Globus pallidus (tissue), 1 donor: ENCODE data around the gene AATK.
"Not testable (repeated sequence)": the region's sequence is repeated elsewhere in the genome, so short reads cannot be mapped to it uniquely, and the experiment has no call there.

ENCODE experiments used
- DNase-seq: peaks from one replicate; pipeline ENCODE4 v3.0.0-alpha.2; 2015; ENCODE audit warnings: low spot score

AATK gene

DNA sequence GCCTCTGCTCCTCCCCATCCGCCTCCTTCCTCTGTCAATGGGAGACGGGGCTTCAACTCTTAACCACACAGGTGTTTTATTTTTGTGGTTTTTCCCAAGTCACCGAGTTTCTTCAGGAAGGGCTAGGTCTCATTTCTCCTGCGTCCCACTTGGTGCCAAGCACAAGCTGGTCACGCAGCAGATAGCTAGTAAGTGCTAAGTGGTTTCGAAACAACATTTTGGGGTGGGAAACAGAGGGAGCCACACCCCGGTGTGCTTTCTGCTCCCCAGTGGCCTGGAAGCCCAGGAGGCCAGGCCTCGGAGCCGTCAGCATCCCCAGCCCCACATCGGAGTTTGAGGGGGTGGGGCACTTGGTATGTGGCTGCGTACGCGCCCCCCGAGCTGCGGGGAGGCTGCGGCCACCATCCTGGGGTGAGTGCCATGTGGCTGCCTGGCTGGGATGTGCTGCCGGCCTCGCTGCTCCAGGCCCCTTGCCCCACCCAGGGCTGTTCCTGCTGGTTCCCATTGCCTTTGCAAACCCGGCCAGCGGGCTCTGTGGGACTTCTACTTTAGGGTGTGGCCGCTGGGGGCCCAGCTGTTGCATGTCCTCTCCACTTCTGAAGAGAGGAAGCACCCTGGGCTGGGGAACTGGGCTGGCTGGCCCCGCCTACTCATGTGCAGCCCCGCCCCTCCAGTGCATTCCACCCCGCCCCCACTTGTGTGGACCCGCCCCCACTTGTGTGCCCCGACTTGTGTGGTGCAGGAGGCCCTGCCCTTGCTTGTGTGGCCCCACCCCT, 75.5 kb downstream of the AATK start:
- DNase-seq, result no peak

DNA sequence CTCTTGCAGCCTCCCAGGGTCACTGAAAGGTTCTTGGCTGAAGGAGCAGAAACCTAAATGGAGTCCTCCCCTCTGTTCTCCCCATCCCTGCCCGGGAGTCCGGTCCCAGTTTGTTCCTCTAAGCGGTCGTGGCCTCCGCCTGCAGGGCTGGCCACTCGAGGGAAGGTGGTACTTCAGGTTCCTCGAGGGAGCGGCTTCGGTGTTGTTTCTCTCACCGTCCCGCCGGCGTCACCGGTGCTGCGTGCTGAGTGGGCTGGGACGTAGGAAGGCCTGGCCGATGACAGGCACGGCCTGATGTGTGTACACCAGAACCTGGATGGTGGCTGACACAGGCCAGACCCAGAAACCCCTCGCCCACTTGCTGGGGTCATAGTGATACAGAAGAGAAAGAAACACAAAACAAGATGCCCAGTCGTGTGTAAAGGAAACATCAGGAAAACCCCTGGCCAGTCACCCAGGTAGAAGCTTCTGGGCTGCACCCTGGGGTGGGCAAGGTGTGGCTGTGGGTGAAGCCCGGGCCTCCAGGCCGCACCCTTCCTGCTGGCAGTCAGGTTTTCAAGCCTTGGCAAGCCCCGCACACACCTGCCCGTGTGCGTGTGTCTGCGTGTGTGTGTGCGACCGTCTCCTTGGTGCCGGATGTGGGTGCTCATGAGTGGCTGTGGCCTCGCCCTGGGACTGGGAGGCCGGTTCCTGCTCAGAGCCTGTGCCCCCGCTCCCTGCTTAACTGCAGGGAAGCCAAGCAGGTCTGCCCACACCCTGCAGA, 79.1 kb downstream of the AATK start:
- DNase-seq, result no peak

DNA sequence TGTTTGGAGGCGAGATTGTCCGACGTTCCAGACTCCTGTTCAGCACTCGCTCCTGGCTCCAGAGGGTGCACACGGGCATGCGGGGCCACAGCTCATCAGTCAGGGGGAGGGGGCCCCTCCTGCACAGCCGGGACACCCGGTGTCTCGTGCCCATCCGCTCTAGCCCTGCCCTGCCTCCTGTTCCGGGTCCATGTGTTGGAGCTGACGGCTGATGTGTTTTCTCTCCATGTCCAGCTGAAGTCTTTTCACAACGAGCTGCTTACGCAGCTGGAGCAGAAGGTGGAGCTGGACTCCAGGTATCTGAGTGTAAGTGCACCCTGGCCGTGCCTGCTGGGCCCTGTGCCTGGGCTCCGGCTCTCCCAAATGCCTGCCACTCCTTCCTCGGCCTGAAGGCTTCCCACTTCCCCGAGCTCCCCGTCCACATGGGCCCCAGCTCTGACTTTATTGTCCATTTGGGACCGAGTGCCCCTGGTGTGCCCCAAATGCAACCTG, 80.6 kb downstream of the AATK start:
- no peak for DNase-seq

DNA sequence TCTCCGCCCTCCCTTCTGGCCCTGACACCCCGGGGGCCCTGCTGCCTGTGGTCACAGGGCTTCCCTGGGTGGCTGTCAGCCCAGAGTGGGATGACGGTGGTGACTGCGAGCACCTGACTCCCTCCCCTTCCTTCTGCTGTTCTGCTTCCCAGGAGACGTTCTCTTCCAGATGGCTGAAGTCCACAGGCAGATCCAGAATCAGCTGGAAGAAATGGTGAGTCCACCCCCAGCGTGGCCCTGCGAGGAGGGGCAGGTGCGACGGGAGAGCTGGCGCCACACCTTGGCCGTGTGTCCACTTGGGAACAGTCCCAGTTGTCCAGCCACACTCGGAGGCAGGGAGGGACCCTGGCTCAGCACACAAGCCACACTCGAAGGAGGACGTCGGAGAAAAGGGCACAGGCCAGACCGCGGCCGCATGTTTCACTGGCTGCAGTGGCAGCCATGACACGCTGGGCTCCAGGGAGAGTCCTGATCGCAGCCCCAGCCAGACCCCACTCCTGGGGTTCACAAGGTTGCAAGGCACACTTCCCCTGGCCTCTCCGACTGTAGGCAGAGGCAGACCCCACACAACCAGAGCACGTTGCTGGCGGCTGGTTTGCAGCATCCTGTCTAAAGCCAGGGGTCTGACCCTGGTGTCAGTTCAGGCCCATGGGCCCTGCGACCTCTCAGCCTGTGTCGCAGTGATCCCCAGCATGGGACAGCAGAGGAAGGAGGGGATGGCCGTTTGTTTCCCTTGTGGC, 81.2 kb downstream of the AATK start:
- DNase-seq, result peak; percentile 67

DNA sequence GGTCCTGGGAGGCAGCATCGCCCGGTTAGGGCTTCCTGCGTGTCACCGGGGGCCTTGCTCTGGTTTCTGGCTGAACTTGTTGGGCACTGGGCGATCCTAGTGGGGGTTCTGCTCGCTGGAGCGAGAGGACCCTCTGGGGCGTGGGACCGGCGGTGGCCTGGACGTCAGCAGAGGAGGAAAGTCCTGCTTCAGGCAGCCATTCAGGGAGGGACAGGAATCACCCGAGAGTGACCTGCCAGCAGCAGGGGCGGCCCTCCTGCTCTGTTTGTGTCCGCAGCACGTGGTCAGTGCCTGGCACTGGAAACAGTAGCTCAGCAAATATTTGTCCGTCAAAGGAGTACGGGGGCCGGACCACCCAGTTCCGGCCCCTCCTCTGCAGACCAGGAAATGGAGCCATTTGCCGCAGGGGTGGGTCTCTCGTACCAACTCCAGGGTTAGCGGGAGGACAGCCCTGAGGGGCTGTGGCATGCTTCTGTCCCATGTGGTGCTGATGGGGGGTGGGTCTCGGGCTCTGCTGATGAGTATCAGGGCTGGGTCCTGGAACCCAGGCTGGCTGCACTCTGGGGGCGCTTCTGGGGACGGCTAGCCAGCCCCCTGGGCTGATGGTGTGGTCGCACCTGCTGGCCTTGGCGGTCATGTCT, 82.8 kb downstream of the AATK start:
- DNase-seq, result no peak

DNA sequence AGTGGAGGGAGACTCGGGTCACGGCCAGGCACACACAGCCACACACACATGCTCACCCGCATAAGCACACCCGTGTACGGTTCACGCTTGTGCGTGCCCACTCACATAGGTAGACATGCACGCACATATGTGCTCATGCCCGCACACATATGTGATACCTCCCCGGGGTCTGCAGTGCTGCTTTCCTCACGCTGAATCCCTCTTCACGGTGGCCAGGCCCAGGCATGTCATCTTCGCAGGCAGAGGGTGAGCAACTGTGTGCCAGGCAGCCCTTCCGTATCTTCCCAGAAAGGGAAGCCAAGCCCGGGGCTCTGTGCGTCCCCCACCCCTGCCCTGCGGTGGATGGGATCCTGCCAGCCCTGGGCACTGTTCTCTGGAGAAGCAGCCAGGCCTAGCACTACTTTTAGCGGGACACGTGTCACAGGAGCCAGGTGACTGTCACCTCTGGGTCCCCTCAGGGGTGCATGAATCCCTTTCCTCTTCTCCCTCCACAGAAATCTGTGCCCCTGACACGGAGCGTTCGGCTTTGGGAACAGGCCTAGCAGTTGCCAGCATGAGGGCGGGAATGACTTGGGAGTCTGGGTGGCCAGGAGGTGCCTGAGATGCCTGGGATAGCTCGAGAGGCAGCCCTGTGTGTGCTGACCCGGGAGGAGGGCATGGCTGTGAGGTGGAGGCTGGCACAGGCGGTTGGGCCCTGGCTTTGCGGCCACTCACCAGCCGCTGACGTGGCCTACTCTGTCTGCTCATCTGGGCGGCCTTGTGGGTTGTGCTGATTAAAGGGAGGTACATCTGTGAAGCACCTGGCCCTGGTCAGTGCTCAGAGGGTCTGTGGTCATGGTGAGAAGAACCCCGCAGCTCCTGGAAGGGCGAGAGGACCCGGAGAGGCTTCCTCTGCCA, 83.6 kb downstream of the AATK start:
- no peak for DNase-seq

DNA sequence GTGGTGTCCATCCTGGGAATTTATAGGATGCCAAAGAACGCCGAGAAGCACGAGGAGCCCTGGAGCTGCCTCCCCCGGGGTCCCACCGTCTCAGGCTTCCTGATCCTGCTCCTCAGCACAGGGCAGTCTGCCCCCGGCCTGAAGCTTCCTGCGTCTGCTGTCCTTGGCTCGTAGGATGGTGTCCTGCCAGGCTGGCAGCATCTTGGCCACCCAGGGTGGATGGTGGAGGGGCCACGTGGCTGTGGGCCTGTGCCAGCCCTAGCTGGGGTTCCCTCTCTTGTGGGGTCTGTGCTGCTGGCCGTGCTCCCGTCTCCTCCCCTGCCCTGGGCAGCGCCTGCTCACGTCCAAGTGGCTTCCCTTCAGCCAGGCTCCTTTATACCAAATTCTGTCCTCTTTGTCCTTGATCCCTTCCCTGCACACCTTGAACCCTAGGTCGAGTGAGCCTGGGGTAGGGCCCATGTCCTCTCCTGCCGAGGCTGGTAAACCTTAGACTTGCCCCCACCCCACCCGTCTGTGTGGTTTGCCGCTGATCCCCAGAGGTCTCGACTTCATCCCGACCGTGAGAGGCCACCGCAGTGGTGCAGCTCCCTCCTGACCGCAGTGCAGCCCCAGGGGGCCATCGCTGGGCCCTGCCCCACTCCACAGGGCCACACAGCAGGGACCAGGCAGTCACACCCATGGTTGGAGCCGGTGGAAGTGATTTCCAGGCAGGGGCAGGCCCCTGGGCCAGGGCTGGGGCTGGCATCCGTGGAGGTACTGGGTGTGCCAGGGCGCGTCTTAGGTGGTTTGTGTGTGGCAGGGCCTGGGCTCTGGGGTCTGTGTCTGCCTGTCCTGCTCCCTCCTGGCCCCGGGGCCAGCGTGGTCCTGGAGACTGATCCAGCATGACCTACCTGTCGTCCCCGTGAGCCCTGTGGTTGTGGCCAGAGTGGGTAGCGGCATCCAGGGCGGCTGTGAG, 84.5 kb downstream of the AATK start:
- no peak for DNase-seq

DNA sequence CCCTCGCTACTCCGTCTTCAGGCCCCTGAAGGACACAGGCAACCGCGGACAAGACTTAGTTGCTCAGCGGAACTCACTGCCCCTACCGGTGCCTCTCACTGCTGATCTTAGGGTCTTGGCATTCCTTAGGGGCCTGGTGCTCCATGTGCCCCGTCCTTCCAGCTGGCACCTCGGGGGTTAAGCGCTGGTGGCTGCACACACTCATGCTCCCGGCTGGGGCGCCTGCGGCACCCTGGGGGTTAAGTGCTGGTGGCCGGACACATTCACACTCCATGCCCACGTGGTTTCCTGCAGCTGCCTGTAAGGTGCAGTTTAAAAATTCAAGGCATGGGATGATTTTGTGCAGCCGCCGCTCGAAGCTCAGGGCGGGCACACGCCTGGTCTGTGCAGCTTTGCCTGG, 86.0 kb downstream of the AATK start:
- no peak for DNase-seq

DNA sequence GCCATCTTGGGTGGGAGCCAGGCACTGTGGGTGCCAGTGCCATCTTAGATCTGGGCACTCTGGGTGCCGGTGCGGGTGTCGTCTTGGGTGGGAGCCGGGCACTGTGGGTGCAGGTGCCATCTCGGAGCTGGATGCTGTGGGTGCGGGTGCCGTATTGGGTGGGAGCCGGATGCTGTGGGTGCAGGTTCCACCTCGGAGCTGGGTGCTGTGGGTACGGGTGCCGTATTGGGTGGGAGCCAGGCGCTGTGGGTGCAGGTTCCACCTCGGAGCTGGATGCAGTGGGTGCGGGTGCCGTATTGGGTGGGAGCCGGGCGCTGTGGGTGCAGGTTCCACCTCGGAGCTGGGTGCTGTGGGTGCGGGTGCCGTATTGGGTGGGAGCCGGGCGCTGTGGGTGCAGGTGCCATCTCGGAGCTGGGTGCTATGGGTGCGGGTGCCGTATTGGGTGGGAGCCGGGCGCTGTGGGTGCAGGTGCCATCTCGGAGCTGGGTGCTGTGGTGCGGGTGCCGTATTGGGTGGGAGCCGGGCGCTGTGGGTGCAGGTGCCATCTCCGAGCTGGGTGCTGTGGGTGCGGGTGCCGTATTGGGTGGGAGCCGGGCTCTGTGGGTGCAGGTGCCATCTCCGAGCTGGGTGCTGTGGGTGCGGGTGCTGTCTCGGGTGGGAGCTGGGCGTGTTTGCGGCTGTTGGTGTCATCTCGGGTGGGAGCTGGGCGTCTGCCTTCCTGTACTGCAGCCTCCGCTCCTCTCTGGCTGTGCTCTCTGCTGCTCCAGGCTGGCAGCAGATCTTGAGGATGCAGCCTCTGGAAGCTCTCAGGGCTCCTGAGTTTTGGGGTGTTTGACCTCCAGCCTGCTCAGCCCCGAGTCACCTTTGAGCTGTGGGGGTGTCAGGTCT, 87.8 kb downstream of the AATK start:
- DNase-seq, result not testable (repeated sequence)

DNA sequence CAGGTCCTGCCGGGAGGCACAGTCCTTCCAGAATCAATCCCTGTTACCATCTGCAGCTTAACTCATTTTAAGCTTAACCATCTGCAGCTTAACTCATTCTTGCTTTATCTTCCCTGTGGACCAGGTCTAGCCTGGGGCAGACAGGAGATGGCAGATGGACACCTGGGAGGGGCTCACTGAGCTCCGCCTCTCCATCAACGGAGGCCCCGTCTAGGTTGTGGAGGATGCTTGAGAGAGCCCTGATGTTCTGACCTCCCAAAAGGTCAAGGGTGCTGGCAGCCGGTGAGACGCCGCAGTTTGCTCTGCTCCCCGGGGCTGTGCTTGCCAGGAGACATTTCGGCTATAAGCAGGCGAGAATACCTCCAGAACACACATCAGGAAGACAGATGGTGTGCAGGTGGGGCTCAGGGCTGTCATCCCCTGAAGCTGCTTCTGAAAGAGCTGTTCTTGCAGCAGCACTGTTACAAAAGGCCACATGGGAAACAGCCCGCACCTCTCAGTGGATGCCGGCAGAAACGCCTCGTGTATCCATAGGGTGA, 89.8 kb downstream of the AATK start:
- DNase-seq, result no peak

DNA sequence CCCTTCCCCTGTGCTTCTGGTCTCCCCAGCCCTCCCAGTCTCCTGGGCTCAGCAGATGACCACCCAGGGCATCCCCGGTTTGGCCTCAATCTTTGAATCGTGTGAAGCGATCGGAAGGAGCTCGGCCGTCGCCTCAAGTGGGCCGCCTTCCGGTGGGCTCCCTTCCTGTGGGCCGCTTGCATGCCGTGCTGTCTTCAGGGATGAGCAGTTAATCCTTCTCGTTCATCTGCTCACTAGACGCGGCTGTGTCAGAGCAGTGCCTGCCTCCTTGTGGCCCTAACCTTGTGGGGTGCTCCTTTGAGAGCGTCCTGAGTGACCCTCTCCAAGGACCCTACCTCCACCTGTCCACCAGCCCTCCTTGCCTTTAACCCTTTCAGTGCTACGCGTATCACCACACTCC, 90.7 kb downstream of the AATK start:
- no peak for DNase-seq

DNA sequence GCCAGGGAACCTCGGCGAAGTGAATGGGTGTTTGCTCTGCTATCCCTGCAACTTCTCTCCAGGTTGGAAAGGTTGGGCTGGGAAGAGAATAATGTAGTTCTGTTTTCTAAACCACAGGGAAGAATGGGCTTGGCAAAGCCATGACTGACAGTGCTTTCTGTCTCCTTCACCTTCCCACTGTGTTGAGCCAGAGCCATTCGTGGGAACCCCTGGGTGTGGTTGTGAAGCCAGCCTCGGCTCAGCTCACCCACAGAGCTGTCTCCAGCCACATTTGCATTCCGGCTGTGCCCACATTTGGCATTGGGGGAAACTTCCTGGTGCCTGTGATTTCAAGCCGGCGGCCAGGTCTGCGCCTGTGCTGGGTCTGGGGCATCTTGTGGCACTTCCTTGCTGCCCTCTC, 91.1 kb downstream of the AATK start:
- DNase-seq, result no peak

DNA sequence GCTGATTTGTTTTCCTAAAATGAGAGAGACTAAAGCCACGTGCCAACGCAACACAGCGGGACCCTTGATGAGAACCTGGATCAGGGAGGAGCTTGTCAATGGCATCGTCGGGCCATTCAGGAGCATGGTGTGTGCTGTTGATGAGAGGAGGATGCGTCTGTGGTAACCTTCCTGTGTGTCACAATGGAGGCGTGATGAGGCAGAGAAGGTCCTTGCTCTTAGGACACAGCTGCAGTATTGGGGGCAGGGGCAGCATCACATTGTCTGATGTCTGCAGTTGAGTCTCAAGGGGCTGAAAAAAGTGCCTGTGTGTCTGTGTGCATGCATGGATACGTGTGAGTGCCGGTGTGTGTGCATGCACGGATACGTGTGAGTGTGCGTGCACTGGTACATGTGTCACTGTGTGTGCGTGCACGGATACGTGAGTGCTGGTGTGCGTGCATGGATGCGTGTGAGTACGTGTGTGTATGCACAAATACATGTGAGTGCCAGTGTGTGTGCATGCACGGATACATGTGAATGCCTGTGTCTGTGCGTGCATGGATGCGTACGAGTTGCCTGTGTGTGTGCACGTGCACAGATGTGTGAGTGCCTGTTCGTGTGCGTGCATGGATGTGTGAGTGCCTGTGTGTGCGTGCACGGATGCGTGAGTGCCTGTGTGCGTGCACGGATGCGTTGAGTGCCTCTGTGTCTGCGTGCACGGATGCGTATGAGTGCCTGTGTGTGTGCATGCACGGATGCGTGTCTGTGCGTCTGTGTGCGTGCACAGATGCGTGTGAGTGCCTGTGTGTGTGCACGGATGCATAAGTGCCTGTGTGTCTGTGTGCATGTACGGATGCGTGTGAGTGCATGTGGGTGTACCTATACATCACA, 91.8 kb downstream of the AATK start:
- no peak for DNase-seq

DNA sequence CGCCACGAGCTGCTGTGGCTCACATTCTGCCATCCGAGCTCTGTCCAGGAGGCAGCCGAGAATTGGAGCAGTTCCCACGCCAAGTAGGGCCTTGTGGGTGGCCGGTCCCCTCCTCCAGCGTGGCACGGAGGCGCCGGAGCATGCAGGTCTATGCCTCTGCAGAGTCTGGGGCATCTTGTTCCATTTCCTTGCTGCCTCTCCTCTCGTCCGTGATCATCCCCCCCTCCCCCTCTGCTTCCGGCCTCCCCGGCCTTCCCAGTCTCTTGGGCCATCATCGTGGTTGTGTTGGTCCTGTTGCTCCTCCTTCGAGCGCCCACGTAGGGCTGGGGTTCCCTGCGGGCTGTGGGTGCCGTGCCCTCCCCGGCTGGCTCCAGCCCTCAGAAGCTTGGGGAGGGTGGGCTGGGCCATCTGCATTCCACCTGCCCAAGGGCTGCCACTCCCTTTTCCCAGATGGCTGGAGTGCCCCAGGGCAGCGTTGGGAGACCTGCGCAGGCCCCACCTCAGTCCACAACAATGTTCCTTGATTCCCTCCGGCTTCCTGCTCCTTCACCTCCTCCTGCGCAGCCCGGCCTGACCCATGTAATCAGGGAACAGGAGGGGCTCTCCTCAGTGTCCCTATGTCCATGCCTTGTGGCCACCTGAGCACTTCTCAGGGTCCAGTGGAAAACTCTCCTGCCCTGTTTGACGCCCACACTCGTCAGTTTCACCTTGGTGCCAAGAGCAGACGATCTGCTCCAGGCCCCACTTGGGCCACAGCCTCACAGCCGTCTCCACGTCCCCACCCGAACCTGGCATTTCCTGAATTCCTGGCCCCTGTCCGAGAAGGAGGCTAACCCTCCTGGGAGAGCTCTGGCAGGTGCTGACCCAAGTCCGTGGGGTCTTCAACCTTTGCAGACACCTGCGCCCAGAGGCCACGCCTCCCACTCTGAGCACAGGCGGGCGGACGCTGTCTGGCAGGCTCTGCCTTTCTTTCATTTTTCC, 94.0 kb downstream of the AATK start:
- no peak for DNase-seq

DNA sequence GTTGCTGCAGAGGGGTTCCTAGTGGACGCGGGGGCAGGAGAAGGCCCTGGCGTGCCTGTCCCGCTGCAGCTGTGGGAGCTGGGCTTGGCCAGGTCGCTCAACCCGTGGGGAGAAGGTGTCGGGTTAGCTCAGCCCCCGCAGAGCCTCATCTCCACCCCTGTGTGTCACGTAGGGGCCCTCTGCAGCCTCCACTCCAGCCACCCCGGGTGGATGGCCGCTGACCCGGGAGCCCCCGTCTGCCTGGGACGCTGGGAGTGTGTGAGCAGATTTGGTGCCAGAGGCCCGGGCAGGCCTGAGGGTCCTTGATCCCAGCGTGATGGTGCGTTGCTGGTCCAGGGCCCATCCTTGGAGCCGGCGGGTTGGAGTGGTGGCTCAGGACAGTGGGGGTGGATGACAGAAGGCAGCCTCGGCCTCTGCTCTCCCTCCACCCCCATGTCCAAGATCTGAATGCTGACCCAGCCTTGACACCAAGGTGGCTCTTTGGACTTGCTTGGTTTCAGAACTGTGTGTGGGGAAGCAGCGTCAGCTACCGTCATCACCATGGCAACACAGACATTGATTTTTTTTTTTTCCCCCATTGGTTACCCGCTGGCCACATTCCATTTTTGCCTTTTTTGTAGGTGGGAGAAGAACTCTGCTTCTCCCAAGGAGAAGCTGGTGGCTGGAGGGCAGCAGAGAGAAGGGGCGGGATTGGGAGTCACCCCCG, 95.3 kb downstream of the AATK start:
- DNase-seq, result no peak

DNA sequence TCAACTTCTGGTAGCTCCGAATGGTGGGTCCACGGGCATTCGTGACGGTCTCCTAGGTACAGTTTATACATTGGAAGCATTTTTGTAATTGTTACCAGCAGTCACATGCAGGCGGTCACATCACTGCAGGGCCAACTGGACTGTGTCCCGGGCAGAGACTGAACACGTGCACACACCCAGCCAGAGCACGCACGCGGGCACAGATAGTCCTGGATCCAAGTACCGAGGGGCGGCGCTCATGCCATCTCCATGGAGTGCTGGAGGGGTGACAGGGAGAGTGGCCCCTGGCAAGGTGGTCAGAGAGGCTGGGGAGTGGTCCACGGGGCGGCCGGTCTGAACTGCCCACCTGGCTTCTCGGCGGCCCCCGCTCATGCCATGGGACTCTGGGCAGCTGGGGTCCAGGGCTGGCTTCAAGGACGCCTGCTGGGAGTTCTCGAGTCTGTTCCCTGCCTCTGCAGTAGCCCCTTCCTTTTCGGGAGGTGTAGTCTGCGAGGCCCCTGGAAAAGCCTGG, 96.8 kb downstream of the AATK start:
- no peak for DNase-seq
